Liver (tissue), 9 donors: ENCODE results near the gene PIAS1. TPM values are rescaled to one million over a fixed set of nuclear protein-coding genes. Genes with fewer than 3 reads are reported as not detected.

Source experiments
- DNase-seq: peaks from one replicate; pipeline ENCODE4 v3.0.0-alpha.2; 2017; ENCODE audit warnings: low spot score
- H3K27ac ChIP-seq, 2 donors: one replicate each; pipeline ENCODE4 v1.7.0; 2013; ENCODE audit warnings: inconsistent platforms in 2 of 2, low read length in 2 of 2, control low read depth in 1 of 2, low read depth in 1 of 2, mild to moderate bottlenecking in 1 of 2
- H3K27me3 ChIP-seq, 4 donors: one replicate each; pipeline versions ENCODE4 v1.6.1 to v1.7.0; 2013; ENCODE audit warnings: low read length in 3 of 4, inconsistent platforms in 1 of 4, mild to moderate bottlenecking in 1 of 4, moderate library complexity in 1 of 4; ENCODE audit not compliant: control insufficient read depth in 4 of 4, insufficient read depth in 4 of 4
- H3K36me3 ChIP-seq, 4 donors: one replicate each; pipeline versions ENCODE4 v1.6.1 to v1.7.0; 2013; ENCODE audit warnings: low read length in 3 of 4, mild to moderate bottlenecking in 3 of 4, low read depth in 1 of 4, moderate library complexity in 1 of 4; ENCODE audit not compliant: control insufficient read depth in 4 of 4, insufficient read depth in 3 of 4
- H3K4me1 ChIP-seq, 4 donors: one replicate each; pipeline versions ENCODE4 v1.6.1 to v1.7.0; 2013; ENCODE audit warnings: low read length in 3 of 4, mild to moderate bottlenecking in 3 of 4, moderate library complexity in 1 of 4; ENCODE audit not compliant: control insufficient read depth in 4 of 4, insufficient read depth in 4 of 4
- H3K4me3 ChIP-seq, 3 donors: one replicate each; pipeline versions ENCODE4 v1.6.1 to v1.7.0; 2013; ENCODE audit warnings: low read length in 3 of 3, control low read depth in 1 of 3, low read depth in 1 of 3, mild to moderate bottlenecking in 1 of 3
- H3K9ac ChIP-seq, 2 donors: one replicate each; pipeline ENCODE4 v1.7.0; 2013; ENCODE audit warnings: low read length in 2 of 2, mild to moderate bottlenecking in 2 of 2, moderate library complexity in 2 of 2, control low read depth in 1 of 2, low read depth in 1 of 2
- H3K9me3 ChIP-seq, 4 donors: one replicate each; pipeline versions ENCODE4 v1.6.1 to v1.7.0; 2013; ENCODE audit warnings: low read length in 3 of 4; ENCODE audit not compliant: control insufficient read depth in 4 of 4
- ATF3 ChIP-seq: IDR thresholded peaks from 2 replicates; pipeline ENCODE4 v1.6.1; 2016; ENCODE audit warnings: antibody characterized with exemption
- CTCF ChIP-seq: fragments of 150-350 bp; IDR thresholded peaks from 2 replicates; pipeline ENCODE4 v1.5.1; 2017; ENCODE audit warnings: improper control_type of control experiment, low read depth, low read length; ENCODE audit not compliant: missing input control
- FOXA1 ChIP-seq: IDR thresholded peaks from 2 replicates; pipeline ENCODE4 v1.6.1; 2016; ENCODE audit warnings: antibody characterized with exemption
- GABPA ChIP-seq, 2 donors: IDR thresholded peaks in 1 of 2; conservative IDR thresholded peaks in 1 of 2; 2 replicates each; pipeline ENCODE4 v1.6.1; 2016; ENCODE audit warnings: antibody characterized with exemption in 2 of 2, mild to moderate bottlenecking in 1 of 2, moderate library complexity in 1 of 2
- HNF4A ChIP-seq, 2 donors: conservative IDR thresholded peaks; 2 replicates each; pipeline ENCODE4 v1.6.1; 2016; ENCODE audit warnings: antibody characterized with exemption in 2 of 2, mild to moderate bottlenecking in 2 of 2
- HNF4G ChIP-seq: IDR thresholded peaks from 2 replicates; pipeline ENCODE4 v1.6.1; 2016; ENCODE audit warnings: antibody characterized with exemption
- JUND ChIP-seq, 2 donors: IDR thresholded peaks; 2 replicates each; pipeline ENCODE4 v1.6.1; 2016; ENCODE audit warnings: antibody characterized with exemption in 2 of 2
- NR2F2 ChIP-seq: IDR thresholded peaks from 2 replicates; pipeline ENCODE4 v1.6.1; 2016; ENCODE audit warnings: antibody characterized with exemption
- RAD21 ChIP-seq, 2 donors: IDR thresholded peaks; 2 replicates each; pipeline ENCODE4 v1.6.1; 2016; ENCODE audit warnings: antibody characterized with exemption in 2 of 2, mild to moderate bottlenecking in 2 of 2
- RXRA ChIP-seq, 2 donors: IDR thresholded peaks; 2 replicates each; pipeline ENCODE4 v1.6.1; 2017 to 2018; ENCODE audit warnings: antibody characterized with exemption in 2 of 2, mild to moderate bottlenecking in 1 of 2
- SP1 ChIP-seq: IDR thresholded peaks from 2 replicates; pipeline ENCODE4 v1.6.1; 2018; ENCODE audit warnings: antibody characterized with exemption, mild to moderate bottlenecking
- TAF1 ChIP-seq: conservative IDR thresholded peaks from 2 replicates; pipeline ENCODE4 v1.6.1; 2016; ENCODE audit warnings: antibody characterized with exemption, mild to moderate bottlenecking
- YY1 ChIP-seq: IDR thresholded peaks from 2 replicates; pipeline ENCODE4 v1.6.1; 2016; ENCODE audit warnings: antibody characterized with exemption, mild to moderate bottlenecking
- WGBS: extraction: QIAGEN DNeasy Blood & Tissue Kit; methylation state at CpG from one replicate; pipeline ENCODE4 v1.1.7; 2013; 5-methylcytosine and 5-hydroxymethylcytosine counted together
- polyA plus RNA-seq, 2 donors: library from polyadenylated mRNA; stranded (reverse) in 1 of 2; unstranded in 1 of 2; fragments of 200-250 nt in 1 of 2; fragments of >200 nt in 1 of 2; fragmentation: Nextera tagmentation in 1 of 2; extraction: Ambion mirVana in 1 of 2; gene quantifications; one replicate each; pipeline versions ENCODE4 v1.2.1 to v1.2.3, GENCODE V29; 2013 to 2015
- total RNA-seq, 2 donors: library from RNA; depleted of rRNA; stranded (reverse); fragments of >200 nt; gene quantifications; one replicate each; pipeline ENCODE4 v1.2.3, GENCODE V29; 2014
- TF ChIP-seq, protein P1 (sequence below): IDR thresholded peaks from 2 replicates; pipeline ENCODE4 v1.6.1; 2016; ENCODE audit warnings: antibody characterized with exemption, mild to moderate bottlenecking
- TF ChIP-seq, protein P2 (sequence below): IDR thresholded peaks from 2 replicates; pipeline ENCODE4 v1.6.1; 2016; ENCODE audit warnings: antibody characterized with exemption
- donor health status: healthy.
- donor health status: healthy.
- donor health status: healthy.
- donor health status: healthy.
- donor health status: healthy.

The PIAS1 gene
- total and polyA plus RNA-seq, 4 donors, result 5.6 to 18.8 (median 13.2) TPM

DNA sequence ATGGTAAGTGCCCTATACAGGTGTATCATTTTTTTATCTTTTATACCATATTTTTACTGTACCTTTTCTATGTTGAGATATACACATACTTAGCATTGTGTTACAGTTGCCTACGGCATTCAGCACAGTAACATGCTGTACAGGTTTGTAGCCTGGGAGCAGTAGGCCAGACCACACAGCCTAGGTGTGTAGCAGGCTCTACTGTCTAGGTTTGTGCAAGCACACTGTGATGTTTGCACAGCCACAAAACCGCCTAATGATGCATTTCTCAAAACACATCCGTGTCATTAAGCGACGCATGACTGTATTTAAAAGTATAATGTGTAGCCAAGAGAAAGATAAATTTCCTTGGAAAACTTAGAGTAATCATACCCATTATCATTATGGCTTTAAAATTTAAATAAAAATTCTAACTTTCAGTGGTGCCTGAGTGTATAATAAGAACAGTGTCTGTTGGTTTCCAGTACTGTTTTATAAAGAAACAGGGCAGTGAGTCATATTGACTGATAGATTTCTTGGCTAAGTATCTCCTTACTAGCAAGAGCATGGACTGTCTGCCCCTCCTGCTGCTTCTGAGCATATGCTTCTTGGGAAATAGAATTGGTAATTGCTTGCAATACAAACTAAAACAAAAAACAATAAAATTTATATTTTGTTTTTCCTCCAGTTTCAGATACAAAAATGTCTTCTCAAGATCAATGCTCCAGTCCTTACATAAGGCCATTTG is 132.7 kb downstream of the PIAS1 start:
- 80% methylated on average over 5 of the region's 5 CpGs for WGBS
- peaks cover 0 to 22% (median 15%) of the 10 kb centered on the region in 4 donors for H3K36me3 ChIP-seq
- H3K4me3 ChIP-seq, result no peak overlapping the region
- peak overlapping the region in 1 of 2 donors; percentile 52 for H3K27ac ChIP-seq
- no peak for DNase-seq
- H3K27me3 ChIP-seq, result no peaks in the 10 kb centered on the region
- no peaks in the 10 kb centered on the region for H3K9me3 ChIP-seq
- TF ChIP-seq JUND (IDR thresholded peaks at IDR 0.05), result peak in 1 of 2 donors; percentile 16
- TF ChIP-seq CTCF, result no peak
- H3K4me1 ChIP-seq, result peaks cover 0 to 21% (median 13%) of the 10 kb centered on the region in 4 donors
- H3K9ac ChIP-seq, result no peak overlapping the region

DNA sequence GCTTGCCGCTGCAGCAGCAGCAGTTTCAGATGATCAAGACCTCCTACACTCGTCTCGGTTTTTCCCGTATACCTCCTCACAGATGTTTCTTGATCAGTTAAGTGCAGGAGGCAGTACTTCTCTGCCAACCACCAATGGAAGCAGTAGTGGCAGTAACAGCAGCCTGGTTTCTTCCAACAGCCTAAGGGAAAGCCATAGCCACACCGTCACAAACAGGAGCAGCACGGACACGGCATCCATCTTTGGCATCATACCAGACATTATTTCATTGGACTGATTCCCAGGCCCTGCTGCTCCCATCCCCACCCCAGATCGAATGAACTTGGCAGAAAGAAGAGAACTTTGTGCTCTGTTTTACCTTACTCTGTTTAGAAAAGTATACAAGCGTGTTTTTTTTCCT is 133.4 kb downstream of the PIAS1 start:
- Histone ChIP-seq H3K4me1 (peaks cover 0 to 25% (median 13%) of the 10 kb centered on the region in 4 donors), H3K4me3 (peak overlapping the region in 2 of 3 donors; percentile 30 to 49), H3K9ac (peak overlapping the region in 1 of 2 donors; percentile 65), H3K27ac (peak overlapping the region in 1 of 2 donors; percentile 52), H3K9me3 (no peaks in the 10 kb centered on the region), H3K36me3 (peaks cover under 1 to 25% (median 16%) of the 10 kb centered on the region in 4 donors), H3K27me3 (no peaks in the 10 kb centered on the region)
- TF ChIP-seq TAF1 (peak; percentile 48), GABPA (IDR thresholded peaks at IDR 0.05 in 1 of 2, conservative IDR thresholded peaks at IDR 0.05 in 1 of 2) (no peak), ATF3 (no peak), NR2F2 (no peak), YY1 (peak; percentile 96), HNF4A (conservative IDR thresholded peaks at IDR 0.05) (peak; percentile 66 to 74), HNF4G (no peak), FOXA1 (no peak), RXRA (IDR thresholded peaks at IDR 0.05) (peak in 1 of 2 donors; percentile 55), RAD21 (IDR thresholded peaks at IDR 0.05) (peak in 1 of 2 donors; percentile 52), SP1 (peak; percentile 53)
- TF ChIP-seq, protein P1, sequence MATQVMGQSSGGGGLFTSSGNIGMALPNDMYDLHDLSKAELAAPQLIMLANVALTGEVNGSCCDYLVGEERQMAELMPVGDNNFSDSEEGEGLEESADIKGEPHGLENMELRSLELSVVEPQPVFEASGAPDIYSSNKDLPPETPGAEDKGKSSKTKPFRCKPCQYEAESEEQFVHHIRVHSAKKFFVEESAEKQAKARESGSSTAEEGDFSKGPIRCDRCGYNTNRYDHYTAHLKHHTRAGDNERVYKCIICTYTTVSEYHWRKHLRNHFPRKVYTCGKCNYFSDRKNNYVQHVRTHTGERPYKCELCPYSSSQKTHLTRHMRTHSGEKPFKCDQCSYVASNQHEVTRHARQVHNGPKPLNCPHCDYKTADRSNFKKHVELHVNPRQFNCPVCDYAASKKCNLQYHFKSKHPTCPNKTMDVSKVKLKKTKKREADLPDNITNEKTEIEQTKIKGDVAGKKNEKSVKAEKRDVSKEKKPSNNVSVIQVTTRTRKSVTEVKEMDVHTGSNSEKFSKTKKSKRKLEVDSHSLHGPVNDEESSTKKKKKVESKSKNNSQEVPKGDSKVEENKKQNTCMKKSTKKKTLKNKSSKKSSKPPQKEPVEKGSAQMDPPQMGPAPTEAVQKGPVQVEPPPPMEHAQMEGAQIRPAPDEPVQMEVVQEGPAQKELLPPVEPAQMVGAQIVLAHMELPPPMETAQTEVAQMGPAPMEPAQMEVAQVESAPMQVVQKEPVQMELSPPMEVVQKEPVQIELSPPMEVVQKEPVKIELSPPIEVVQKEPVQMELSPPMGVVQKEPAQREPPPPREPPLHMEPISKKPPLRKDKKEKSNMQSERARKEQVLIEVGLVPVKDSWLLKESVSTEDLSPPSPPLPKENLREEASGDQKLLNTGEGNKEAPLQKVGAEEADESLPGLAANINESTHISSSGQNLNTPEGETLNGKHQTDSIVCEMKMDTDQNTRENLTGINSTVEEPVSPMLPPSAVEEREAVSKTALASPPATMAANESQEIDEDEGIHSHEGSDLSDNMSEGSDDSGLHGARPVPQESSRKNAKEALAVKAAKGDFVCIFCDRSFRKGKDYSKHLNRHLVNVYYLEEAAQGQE, result peak; percentile 52
- TF ChIP-seq, protein P2, sequence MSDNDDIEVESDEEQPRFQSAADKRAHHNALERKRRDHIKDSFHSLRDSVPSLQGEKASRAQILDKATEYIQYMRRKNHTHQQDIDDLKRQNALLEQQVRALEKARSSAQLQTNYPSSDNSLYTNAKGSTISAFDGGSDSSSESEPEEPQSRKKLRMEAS, result no peak
- 20% methylated on average over 9 of the region's 9 CpGs for WGBS
- no peak for DNase-seq
